GM23338 (cell line): Measurements from ENCODE around the gene SHKBP1. TPM values are rescaled to one million over a fixed set of nuclear protein-coding genes. Genes with fewer than 3 reads are reported as not detected.

ENCODE experiments used
- ATAC-seq: fragments of 200-7000 bp; cut with Tn5 transposase; 3 replicates; pipeline ENCODE4 v1.9.1; 2020
- DNase-seq: peaks from one replicate; pipeline ENCODE4 v3.0.0-alpha.2; 2015; ENCODE audit warnings: low spot score
- H2AFZ ChIP-seq: fragments of 200-600 bp; sonication (generic); 2 replicates; pipeline ENCODE4 v1.8.0; 2016; ENCODE audit warnings: antibody characterized with exemption, mild to moderate bottlenecking, moderate library complexity
- H3F3A ChIP-seq: fragments of 200-600 bp; sonication (generic); replicated peaks from 2 replicates; pipeline ENCODE4 v1.8.0; 2017; ENCODE audit warnings: antibody characterized with exemption, mixed run types, low read depth
- H3K27ac ChIP-seq: fragments of 200-600 bp; sonication (generic); 2 replicates; pipeline ENCODE4 v1.6.1; 2016; ENCODE audit warnings: low read depth
- H3K27me3 ChIP-seq: fragments of 200-600 bp; sonication (generic); 2 replicates; pipeline ENCODE4 v1.8.0; 2016; ENCODE audit warnings: mild to moderate bottlenecking, mixed run types, moderate library complexity; ENCODE audit not compliant: insufficient read depth
- H3K36me3 ChIP-seq: fragments of 200-600 bp; sonication (generic); 2 replicates; pipeline ENCODE4 v1.8.0; 2016; ENCODE audit warnings: mild to moderate bottlenecking; ENCODE audit not compliant: insufficient read depth
- H3K4me1 ChIP-seq: fragments of 200-600 bp; sonication (generic); 2 replicates; pipeline ENCODE4 v1.8.0; 2016; ENCODE audit warnings: mild to moderate bottlenecking, moderate library complexity; ENCODE audit not compliant: insufficient read depth
- H3K4me2 ChIP-seq: fragments of 200-600 bp; sonication (generic); 2 replicates; pipeline ENCODE4 v1.7.1; 2017; ENCODE audit warnings: mixed run types
- H3K4me3 ChIP-seq: fragments of 200-600 bp; sonication (generic); 2 replicates; pipeline ENCODE4 v1.6.1; 2016; ENCODE audit warnings: mixed run types
- H3K79me2 ChIP-seq: fragments of 200-600 bp; sonication (generic); replicated peaks from 2 replicates; pipeline ENCODE4 v1.8.0; 2017; ENCODE audit warnings: mild to moderate bottlenecking; ENCODE audit not compliant: insufficient read depth
- H3K9me2 ChIP-seq: fragments of 200-600 bp; sonication (generic); 2 replicates; pipeline ENCODE4 v1.8.0; 2017; ENCODE audit not compliant: insufficient read depth
- H4K20me1 ChIP-seq: fragments of 200-600 bp; sonication (generic); replicated peaks from 2 replicates; pipeline ENCODE4 v1.8.0; 2017; ENCODE audit warnings: mild to moderate bottlenecking; ENCODE audit not compliant: insufficient read depth
- H3K27ac Mint-ChIP-seq: 2 replicates; pipeline ENCODE4 v1.8.0; 2020; ENCODE audit warnings: inconsistent platforms, mild to moderate bottlenecking, moderate library complexity, mixed read lengths
- H3K27me3 Mint-ChIP-seq: 3 replicates; pipeline ENCODE4 v1.8.0; 2022; ENCODE audit warnings: low read depth, mild to moderate bottlenecking, moderate library complexity, mixed read lengths, inconsistent platforms; ENCODE audit not compliant: insufficient read depth, poor library complexity
- H3K36me3 Mint-ChIP-seq: 3 replicates; pipeline ENCODE4 v1.8.0; 2021; ENCODE audit warnings: low read depth, mild to moderate bottlenecking, inconsistent platforms, moderate library complexity, mixed read lengths
- H3K4me1 Mint-ChIP-seq: 3 replicates; pipeline ENCODE4 v1.8.0; 2020; ENCODE audit warnings: mild to moderate bottlenecking, inconsistent platforms, mixed read lengths
- H3K4me3 Mint-ChIP-seq: 3 replicates; pipeline ENCODE4 v1.8.0; 2021; ENCODE audit warnings: moderate library complexity, mild to moderate bottlenecking, inconsistent platforms, mixed read lengths
- H3K9me3 Mint-ChIP-seq: 3 replicates; pipeline ENCODE4 v1.8.0; 2020; ENCODE audit warnings: moderate library complexity, mild to moderate bottlenecking, inconsistent platforms, mixed read lengths
- CREB1 ChIP-seq: fragments of 250-450 bp; sonication (Bioruptor Pico); IDR thresholded peaks from 2 replicates; pipeline ENCODE4 v1.5.0; 2020; ENCODE audit warnings: low read depth, mild to moderate bottlenecking, moderate library complexity
- JUNB ChIP-seq: IDR thresholded peaks from one replicate; pipeline ENCODE4 v1.6.1; 2016; ENCODE audit warnings: antibody characterized with exemption; ENCODE audit not compliant: unreplicated experiment
- NANOG ChIP-seq: IDR thresholded peaks from 2 replicates; pipeline ENCODE4 v1.6.1; 2016; ENCODE audit warnings: antibody characterized with exemption, borderline replicate concordance
- STAT1 ChIP-seq: IDR thresholded peaks from one replicate; pipeline ENCODE4 v1.6.1; 2016; ENCODE audit warnings: antibody characterized with exemption; ENCODE audit not compliant: unreplicated experiment
- ZNF114 ChIP-seq: fragments of 250-450 bp; sonication (Bioruptor Pico); IDR thresholded peaks from 2 replicates; pipeline ENCODE4 v1.5.0; 2020; ENCODE audit warnings: mild to moderate bottlenecking, moderate library complexity
- ZNF331 ChIP-seq: fragments of 250-450 bp; sonication (Bioruptor Pico); IDR thresholded peaks from 2 replicates; pipeline ENCODE4 v1.5.0; 2020; ENCODE audit warnings: low read depth, mild to moderate bottlenecking, moderate library complexity
- polyA plus RNA-seq: library from polyadenylated mRNA; unstranded; fragments of >200 nt; fragmentation: Nextera tagmentation; extraction: Ambion mirVana; gene quantifications from 2 replicates; pipeline ENCODE4 v1.2.1, GENCODE V29; 2016
- total RNA-seq: library from RNA; depleted of rRNA; stranded (reverse); fragments of >200 nt; shearing (Covaris generic); gene quantifications from 2 replicates; pipeline ENCODE4 v1.2.3, GENCODE V29; 2014
- TF ChIP-seq, protein P1 (sequence below): IDR thresholded peaks from one replicate; pipeline ENCODE4 v1.6.1; 2018; ENCODE audit warnings: antibody characterized with exemption; ENCODE audit not compliant: unreplicated experiment
- TF ChIP-seq, protein P2 (sequence below), 2 experiments: fragments of 200-600 bp in 1 of 2; sonication (generic) in 1 of 2; conservative IDR thresholded peaks; 2 replicates each; pipeline versions ENCODE4 v1.5.1 to v1.6.1; 2016 to 2017; ENCODE audit warnings: antibody characterized with exemption in 2 of 2, low read depth in 2 of 2, mild to moderate bottlenecking in 2 of 2, moderate library complexity in 1 of 2
- TF ChIP-seq, protein P3 (sequence below): fragments of 250-450 bp; sonication (Bioruptor Pico); IDR thresholded peaks from 2 replicates; pipeline ENCODE4 v1.5.0; 2020; ENCODE audit warnings: mild to moderate bottlenecking, moderate library complexity

Gene SHKBP1
- total and polyA plus RNA-seq, 2 experiments from 2014 or later = 63.2 to 69.8 TPM

DNA sequence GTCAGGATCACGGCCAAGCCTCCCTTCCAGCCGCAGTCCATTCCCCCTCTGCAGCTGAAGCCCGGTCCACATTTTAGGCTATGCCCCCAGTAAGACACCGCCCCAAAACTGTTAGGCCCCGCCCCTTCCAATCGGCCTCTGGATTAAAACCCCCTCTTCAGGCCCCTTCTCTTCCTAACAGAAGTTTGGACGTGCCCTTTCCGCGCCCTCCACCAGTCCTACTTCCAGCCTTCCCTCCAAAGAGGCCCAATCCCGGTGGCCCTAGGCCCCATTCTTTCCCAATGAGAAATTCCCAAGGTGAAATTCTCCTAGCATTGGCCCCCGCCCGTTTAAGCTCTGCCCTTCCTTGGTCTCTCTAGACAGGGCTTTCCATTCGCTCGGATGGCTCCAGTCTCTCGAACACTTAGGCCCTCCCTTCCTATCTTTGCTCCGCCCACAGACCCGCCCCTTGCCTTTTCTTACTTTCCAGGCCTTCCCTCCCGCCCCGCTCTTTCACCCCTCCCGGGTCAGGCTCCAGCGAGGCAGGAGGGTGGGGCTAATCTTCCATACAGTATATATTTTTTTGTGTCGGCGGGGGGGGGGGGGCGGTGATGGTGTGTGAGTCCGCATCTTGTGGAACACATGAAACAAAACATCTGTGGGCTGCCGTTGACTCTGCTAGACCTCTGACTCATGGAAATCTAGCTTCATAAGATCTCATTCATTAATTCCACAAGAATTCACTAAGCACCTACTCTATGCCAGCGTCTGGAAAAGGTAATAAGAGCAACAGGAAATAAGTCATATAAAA lies 38.1 kb downstream of the SHKBP1 start:
- peak overlapping the region; percentile 92 for H3K27ac ChIP-seq
- peaks cover 5% of the 10 kb centered on the region for H4K20me1 ChIP-seq
- H3K27ac Mint-ChIP-seq = peak overlapping the region; percentile 97
- TF ChIP-seq JUNB = no peak
- TF ChIP-seq NANOG = 0 out of 2 replicates have a peak, but pooled peaks have one; percentile 5
- TF ChIP-seq ZNF114 (CRISPR knock-in tag) = no peak
- peak; percentile 31; the same call in 1 of the 2 replicates for TF ChIP-seq CREB1
- H3K9me2 ChIP-seq = no peaks in the 10 kb centered on the region
- peaks cover 44% of the 10 kb centered on the region for H3K27me3 Mint-ChIP-seq
- peak overlapping the region; percentile 96 for H3K4me3 ChIP-seq
- H3K4me1 ChIP-seq = peaks cover 11% of the 10 kb centered on the region; the same call in 1 of the 2 replicates
- peaks cover 30% of the 10 kb centered on the region for H3K27me3 ChIP-seq
- peak overlapping the region; percentile 88 for H3K4me3 Mint-ChIP-seq
- peaks cover 19% of the 10 kb centered on the region; the same call in 1 of the 2 replicates for H3F3A ChIP-seq
- H3K36me3 Mint-ChIP-seq = peaks cover 16% of the 10 kb centered on the region
- H3K79me2 ChIP-seq = no peaks in the 10 kb centered on the region
- H2AFZ ChIP-seq = no peak overlapping the region
- H3K9me3 Mint-ChIP-seq = no peaks in the 10 kb centered on the region; the same call in 1 of the 3 replicates
- peaks cover 21% of the 10 kb centered on the region for H3K4me1 Mint-ChIP-seq
- ATAC-seq = peak; percentile 53
- DNase-seq = peak; percentile 96
- H3K4me2 ChIP-seq = peak overlapping the region; percentile 99
- H3K36me3 ChIP-seq = peaks cover 8% of the 10 kb centered on the region; the same call in 1 of the 2 replicates

DNA sequence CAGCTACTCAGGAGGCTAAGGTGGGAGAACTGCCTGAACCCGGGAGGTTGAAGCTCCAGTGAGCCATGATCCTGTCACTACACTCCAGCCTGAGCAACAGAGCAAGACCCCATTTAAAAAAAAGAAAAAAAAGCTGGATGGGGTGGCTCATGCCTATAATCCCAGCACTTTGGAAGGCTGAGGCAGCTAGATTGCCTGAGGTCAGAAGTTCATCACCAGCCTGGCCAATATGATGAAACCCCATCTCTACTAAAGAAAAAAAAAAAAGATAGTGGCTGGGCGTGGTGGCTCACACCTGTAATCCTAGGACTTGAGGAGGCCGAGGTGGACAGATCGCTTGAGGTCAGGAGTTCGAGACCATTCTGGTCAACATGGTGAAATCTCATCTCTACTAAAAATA lies 39.5 kb downstream of the SHKBP1 start:
- H3K27ac ChIP-seq = no peak overlapping the region
- Mint-ChIP-seq H3K27ac (no peak overlapping the region), H3K27me3 (peaks cover 33% of the 10 kb centered on the region), H3K36me3 (peaks cover 23% of the 10 kb centered on the region), H3K4me1 (peaks cover 13% of the 10 kb centered on the region), H3K4me3 (no peak overlapping the region), H3K9me3 (no peaks in the 10 kb centered on the region; the same call in 1 of the 3 replicates)
- DNase-seq (no peak), ATAC-seq (no peak)
- no peaks in the 10 kb centered on the region for H3K9me2 ChIP-seq
- H3K79me2 ChIP-seq = no peaks in the 10 kb centered on the region
- no peak overlapping the region for H3K4me3 ChIP-seq
- peaks cover 5% of the 10 kb centered on the region for H4K20me1 ChIP-seq
- H3K4me1 ChIP-seq = peaks cover 3% of the 10 kb centered on the region; the same call in 1 of the 2 replicates
- peaks cover 18% of the 10 kb centered on the region for H3K27me3 ChIP-seq
- H3K36me3 ChIP-seq = peaks cover 8% of the 10 kb centered on the region; the same call in 1 of the 2 replicates
- peaks cover 15% of the 10 kb centered on the region; the same call in 1 of the 2 replicates for H3F3A ChIP-seq
- H2AFZ ChIP-seq = no peak overlapping the region
- no peak overlapping the region for H3K4me2 ChIP-seq
- TF ChIP-seq NANOG (no peak), ZNF331 (no peak), ZNF114 (CRISPR knock-in tag) (no peak), STAT1 (no peak)
- TF ChIP-seq, protein P1, sequence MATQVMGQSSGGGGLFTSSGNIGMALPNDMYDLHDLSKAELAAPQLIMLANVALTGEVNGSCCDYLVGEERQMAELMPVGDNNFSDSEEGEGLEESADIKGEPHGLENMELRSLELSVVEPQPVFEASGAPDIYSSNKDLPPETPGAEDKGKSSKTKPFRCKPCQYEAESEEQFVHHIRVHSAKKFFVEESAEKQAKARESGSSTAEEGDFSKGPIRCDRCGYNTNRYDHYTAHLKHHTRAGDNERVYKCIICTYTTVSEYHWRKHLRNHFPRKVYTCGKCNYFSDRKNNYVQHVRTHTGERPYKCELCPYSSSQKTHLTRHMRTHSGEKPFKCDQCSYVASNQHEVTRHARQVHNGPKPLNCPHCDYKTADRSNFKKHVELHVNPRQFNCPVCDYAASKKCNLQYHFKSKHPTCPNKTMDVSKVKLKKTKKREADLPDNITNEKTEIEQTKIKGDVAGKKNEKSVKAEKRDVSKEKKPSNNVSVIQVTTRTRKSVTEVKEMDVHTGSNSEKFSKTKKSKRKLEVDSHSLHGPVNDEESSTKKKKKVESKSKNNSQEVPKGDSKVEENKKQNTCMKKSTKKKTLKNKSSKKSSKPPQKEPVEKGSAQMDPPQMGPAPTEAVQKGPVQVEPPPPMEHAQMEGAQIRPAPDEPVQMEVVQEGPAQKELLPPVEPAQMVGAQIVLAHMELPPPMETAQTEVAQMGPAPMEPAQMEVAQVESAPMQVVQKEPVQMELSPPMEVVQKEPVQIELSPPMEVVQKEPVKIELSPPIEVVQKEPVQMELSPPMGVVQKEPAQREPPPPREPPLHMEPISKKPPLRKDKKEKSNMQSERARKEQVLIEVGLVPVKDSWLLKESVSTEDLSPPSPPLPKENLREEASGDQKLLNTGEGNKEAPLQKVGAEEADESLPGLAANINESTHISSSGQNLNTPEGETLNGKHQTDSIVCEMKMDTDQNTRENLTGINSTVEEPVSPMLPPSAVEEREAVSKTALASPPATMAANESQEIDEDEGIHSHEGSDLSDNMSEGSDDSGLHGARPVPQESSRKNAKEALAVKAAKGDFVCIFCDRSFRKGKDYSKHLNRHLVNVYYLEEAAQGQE = no peak
- TF ChIP-seq, protein P2, sequence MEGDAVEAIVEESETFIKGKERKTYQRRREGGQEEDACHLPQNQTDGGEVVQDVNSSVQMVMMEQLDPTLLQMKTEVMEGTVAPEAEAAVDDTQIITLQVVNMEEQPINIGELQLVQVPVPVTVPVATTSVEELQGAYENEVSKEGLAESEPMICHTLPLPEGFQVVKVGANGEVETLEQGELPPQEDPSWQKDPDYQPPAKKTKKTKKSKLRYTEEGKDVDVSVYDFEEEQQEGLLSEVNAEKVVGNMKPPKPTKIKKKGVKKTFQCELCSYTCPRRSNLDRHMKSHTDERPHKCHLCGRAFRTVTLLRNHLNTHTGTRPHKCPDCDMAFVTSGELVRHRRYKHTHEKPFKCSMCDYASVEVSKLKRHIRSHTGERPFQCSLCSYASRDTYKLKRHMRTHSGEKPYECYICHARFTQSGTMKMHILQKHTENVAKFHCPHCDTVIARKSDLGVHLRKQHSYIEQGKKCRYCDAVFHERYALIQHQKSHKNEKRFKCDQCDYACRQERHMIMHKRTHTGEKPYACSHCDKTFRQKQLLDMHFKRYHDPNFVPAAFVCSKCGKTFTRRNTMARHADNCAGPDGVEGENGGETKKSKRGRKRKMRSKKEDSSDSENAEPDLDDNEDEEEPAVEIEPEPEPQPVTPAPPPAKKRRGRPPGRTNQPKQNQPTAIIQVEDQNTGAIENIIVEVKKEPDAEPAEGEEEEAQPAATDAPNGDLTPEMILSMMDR (conservative IDR thresholded peaks at IDR 0.05; ENCODE audit: low read depth in 2 of 2) = no peak
- TF ChIP-seq, protein P3, sequence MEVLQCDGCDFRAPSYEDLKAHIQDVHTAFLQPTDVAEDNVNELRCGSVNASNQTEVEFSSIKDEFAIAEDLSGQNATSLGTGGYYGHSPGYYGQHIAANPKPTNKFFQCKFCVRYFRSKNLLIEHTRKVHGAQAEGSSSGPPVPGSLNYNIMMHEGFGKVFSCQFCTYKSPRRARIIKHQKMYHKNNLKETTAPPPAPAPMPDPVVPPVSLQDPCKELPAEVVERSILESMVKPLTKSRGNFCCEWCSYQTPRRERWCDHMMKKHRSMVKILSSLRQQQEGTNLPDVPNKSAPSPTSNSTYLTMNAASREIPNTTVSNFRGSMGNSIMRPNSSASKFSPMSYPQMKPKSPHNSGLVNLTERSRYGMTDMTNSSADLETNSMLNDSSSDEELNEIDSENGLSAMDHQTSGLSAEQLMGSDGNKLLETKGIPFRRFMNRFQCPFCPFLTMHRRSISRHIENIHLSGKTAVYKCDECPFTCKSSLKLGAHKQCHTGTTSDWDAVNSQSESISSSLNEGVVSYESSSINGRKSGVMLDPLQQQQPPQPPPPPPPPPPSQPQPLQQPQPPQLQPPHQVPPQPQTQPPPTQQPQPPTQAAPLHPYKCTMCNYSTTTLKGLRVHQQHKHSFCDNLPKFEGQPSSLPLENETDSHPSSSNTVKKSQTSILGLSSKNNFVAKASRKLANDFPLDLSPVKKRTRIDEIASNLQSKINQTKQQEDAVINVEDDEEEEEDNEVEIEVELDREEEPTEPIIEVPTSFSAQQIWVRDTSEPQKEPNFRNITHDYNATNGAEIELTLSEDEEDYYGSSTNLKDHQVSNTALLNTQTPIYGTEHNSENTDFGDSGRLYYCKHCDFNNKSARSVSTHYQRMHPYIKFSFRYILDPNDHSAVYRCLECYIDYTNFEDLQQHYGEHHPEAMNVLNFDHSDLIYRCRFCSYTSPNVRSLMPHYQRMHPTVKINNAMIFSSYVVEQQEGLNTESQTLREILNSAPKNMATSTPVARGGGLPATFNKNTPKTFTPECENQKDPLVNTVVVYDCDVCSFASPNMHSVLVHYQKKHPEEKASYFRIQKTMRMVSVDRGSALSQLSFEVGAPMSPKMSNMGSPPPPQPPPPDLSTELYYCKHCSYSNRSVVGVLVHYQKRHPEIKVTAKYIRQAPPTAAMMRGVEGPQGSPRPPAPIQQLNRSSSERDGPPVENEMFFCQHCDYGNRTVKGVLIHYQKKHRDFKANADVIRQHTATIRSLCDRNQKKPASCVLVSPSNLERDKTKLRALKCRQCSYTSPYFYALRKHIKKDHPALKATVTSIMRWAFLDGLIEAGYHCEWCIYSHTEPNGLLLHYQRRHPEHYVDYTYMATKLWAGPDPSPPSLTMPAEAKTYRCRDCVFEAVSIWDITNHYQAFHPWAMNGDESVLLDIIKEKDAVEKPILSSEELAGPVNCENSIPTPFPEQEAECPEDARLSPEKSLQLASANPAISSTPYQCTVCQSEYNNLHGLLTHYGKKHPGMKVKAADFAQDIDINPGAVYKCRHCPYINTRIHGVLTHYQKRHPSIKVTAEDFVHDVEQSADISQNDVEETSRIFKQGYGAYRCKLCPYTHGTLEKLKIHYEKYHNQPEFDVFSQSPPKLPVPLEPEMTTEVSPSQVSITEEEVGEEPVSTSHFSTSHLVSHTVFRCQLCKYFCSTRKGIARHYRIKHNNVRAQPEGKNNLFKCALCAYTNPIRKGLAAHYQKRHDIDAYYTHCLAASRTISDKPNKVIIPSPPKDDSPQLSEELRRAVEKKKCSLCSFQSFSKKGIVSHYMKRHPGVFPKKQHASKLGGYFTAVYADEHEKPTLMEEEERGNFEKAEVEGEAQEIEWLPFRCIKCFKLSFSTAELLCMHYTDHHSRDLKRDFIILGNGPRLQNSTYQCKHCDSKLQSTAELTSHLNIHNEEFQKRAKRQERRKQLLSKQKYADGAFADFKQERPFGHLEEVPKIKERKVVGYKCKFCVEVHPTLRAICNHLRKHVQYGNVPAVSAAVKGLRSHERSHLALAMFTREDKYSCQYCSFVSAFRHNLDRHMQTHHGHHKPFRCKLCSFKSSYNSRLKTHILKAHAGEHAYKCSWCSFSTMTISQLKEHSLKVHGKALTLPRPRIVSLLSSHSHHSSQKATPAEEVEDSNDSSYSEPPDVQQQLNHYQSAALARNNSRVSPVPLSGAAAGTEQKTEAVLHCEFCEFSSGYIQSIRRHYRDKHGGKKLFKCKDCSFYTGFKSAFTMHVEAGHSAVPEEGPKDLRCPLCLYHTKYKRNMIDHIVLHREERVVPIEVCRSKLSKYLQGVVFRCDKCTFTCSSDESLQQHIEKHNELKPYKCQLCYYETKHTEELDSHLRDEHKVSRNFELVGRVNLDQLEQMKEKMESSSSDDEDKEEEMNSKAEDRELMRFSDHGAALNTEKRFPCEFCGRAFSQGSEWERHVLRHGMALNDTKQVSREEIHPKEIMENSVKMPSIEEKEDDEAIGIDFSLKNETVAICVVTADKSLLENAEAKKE = no peak
